K562 (cell line): Measurements from ENCODE around the gene PRPS2. TPM values are rescaled to one million over a fixed set of nuclear protein-coding genes. Genes with fewer than 3 reads are reported as not detected.

Experiments used
- CBX3 ChIP-seq, 2 experiments: IDR thresholded peaks; 1 replicate in 1 of 2; 2 replicates in 1 of 2; pipeline ENCODE4 v1.6.1; 2012; ENCODE audit warnings: inconsistent platforms in 2 of 2, low read length in 2 of 2, borderline replicate concordance in 1 of 2, control low read depth in 1 of 2
- CREB1 ChIP-seq, 2 experiments: sonication (generic) in 1 of 2; formaldehyde crosslinking in 1 of 2; IDR thresholded peaks; 2 replicates each; pipeline versions ENCODE4 v1.6.1 to v1.8.0; 2012 to 2022; ENCODE audit warnings: inconsistent platforms in 1 of 2, mild to moderate bottlenecking in 1 of 2, missing genetic modification reagents in 1 of 2, moderate library complexity in 1 of 2
- GTF2A2 ChIP-seq: IDR thresholded peaks from 2 replicates; pipeline ENCODE4 v1.6.1; 2016; ENCODE audit warnings: mild to moderate bottlenecking, missing genetic modification characterization, missing compliant biosample characterization
- GTF2E2 ChIP-seq: fragments of 200-800 bp; sonication (Bioruptor generic); IDR thresholded peaks from 2 replicates; pipeline ENCODE4 v1.6.1; 2016; ENCODE audit warnings: missing genetic modification characterization, missing compliant biosample characterization
- IFI16 ChIP-seq: fragments of 250-450 bp; sonication (Bioruptor Pico); IDR thresholded peaks from 2 replicates; pipeline ENCODE4 v2.1.2; 2022; ENCODE audit warnings: mild to moderate bottlenecking, inconsistent platforms
- MAZ ChIP-seq, 2 experiments: fragments of 450-650 bp in 1 of 2; sonication (generic) in 1 of 2; formaldehyde crosslinking; IDR thresholded peaks in 1 of 2; conservative IDR thresholded peaks in 1 of 2; 2 replicates each; pipeline versions ENCODE4 v1.4.0 to v1.5.0; 2020; ENCODE audit warnings: mild to moderate bottlenecking in 1 of 2, missing genetic modification reagents in 1 of 2
- NCOA6 ChIP-seq: fragments of 450-650 bp; IDR thresholded peaks from 2 replicates; pipeline ENCODE4 v1.6.1; 2017; ENCODE audit warnings: mild to moderate bottlenecking
- RBFOX2 ChIP-seq: fragments of 200-400 bp; formaldehyde crosslinking; IDR thresholded peaks from 2 replicates; pipeline ENCODE4 v1.6.1; 2017; ENCODE audit warnings: low read depth, mild to moderate bottlenecking, low read length, moderate library complexity
- SAP30 ChIP-seq: fragments of 200-600 bp; sonication (generic); IDR thresholded peaks from 2 replicates; pipeline ENCODE4 v1.6.1; 2012; ENCODE audit warnings: borderline replicate concordance, low read depth, mild to moderate bottlenecking, moderate library complexity, low read length, control low read depth, inconsistent platforms; ENCODE audit not compliant: insufficient read depth, poor library complexity, severe bottlenecking
- U2AF2 ChIP-seq: fragments of 200-400 bp; formaldehyde crosslinking; optimal IDR thresholded peaks from 2 replicates; pipeline ENCODE3; 2017; ENCODE audit warnings: low read depth, mild to moderate bottlenecking, low read length
- ZNF12 ChIP-seq: sonication (generic); formaldehyde crosslinking; IDR thresholded peaks from 2 replicates; pipeline ENCODE4 v1.4.0; 2020; ENCODE audit warnings: mild to moderate bottlenecking, missing genetic modification reagents
- ZNF347 ChIP-seq: fragments of 450-650 bp; formaldehyde crosslinking; IDR thresholded peaks from 2 replicates; pipeline ENCODE4 v1.4.0; 2020; ENCODE audit warnings: low read depth, mild to moderate bottlenecking, moderate library complexity
- polyA plus RNA-seq, 8 experiments: library from polyadenylated mRNA; depleted of rRNA in 4 of 8; stranded (reverse) in 5 of 8; unstranded in 3 of 8; fragments of >200 nt; fragmentation: Nextera tagmentation in 2 of 8; fragmentation: Illumina TruSeq in 1 of 8; extraction: Ambion mirVana in 2 of 8; extraction: Trizol in 1 of 8; gene quantifications; 2 replicates each; pipeline versions ENCODE4 v1.2.1 to v1.2.3, GENCODE V29; 2011 to 2014; ENCODE audit warnings: inconsistent platforms in 1 of 8, missing spikeins in 1 of 8
- total RNA-seq, 7 experiments: library from RNA; depleted of rRNA in 6 of 7; stranded (reverse); fragments of >200 nt in 6 of 7; fragmentation: Illumina TruSeq in 2 of 7; extraction: Trizol in 2 of 7; gene quantifications; 2 replicates each; pipeline versions ENCODE4 v1.2.1 to v1.2.3, GENCODE V29; 2011 to 2021; ENCODE audit warnings: low replicate concordance in 1 of 7
- TF ChIP-seq, protein P1 (sequence below): fragments of 200-600 bp; sonication (generic); IDR thresholded peaks from one replicate; pipeline ENCODE4 v1.6.1; 2012; ENCODE audit warnings: mild to moderate bottlenecking, low read depth, low read length, inconsistent platforms
- TF ChIP-seq, protein P2 (sequence below): fragments of 250-450 bp; sonication (Bioruptor Pico); IDR thresholded peaks from 2 replicates; pipeline ENCODE4 v1.8.0; 2021; ENCODE audit warnings: borderline replicate concordance, mild to moderate bottlenecking, moderate library complexity; ENCODE audit not compliant: poor library complexity, severe bottlenecking

Gene PRPS2
- total and polyA plus RNA-seq, 9 of the 15 experiments (the other 6 are each of a cell fraction or from before 2014, with no cell fraction given): 50.3 to 85.0 (median 62.1) TPM

DNA sequence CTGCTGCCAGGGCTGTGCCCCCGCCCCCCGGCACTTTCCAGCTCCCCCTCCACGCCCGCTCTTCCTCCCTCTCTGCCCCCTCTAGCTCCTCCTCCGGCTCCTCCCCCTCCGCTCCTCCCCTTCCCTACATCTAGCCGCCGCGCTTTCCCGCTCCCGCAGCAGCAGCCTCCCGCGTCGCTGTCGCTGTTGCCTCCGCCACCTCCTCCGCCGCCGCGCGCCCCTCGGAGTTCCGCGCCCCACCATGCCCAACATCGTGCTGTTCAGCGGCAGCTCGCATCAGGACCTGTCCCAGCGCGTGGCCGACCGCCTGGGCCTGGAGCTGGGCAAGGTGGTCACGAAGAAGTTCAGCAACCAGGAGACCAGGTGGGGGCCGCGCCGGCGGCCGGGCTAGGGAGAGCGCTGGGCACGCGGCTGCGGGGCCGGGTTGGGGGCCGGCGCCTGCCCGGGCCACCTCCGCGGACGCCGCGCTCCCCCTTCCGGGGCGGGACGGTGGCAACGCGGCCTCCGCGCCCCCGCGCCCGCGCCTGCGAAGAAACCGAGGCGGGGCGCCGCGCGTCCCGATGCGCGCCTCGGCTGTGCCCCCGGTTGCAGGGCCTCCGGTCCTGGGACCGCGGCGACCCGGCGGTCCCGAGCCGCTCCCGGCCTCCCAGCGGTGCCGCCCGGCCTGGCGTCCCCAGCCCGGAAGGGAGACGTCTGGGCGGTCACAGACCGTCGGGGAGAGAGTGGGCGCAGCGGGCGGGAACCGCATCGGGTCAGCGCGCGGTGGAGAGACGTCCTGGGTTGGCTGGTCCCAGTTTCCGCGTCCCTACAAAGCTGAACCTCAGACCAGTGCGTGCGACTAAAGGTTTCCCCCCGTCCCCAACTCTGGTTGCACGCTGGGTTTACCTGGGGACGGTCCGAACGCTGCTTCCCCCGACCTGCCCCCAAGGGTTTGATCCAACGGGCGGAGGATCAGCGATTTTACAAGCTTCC is at the start of gene PRPS2 (continued):
- TF ChIP-seq, protein P1, sequence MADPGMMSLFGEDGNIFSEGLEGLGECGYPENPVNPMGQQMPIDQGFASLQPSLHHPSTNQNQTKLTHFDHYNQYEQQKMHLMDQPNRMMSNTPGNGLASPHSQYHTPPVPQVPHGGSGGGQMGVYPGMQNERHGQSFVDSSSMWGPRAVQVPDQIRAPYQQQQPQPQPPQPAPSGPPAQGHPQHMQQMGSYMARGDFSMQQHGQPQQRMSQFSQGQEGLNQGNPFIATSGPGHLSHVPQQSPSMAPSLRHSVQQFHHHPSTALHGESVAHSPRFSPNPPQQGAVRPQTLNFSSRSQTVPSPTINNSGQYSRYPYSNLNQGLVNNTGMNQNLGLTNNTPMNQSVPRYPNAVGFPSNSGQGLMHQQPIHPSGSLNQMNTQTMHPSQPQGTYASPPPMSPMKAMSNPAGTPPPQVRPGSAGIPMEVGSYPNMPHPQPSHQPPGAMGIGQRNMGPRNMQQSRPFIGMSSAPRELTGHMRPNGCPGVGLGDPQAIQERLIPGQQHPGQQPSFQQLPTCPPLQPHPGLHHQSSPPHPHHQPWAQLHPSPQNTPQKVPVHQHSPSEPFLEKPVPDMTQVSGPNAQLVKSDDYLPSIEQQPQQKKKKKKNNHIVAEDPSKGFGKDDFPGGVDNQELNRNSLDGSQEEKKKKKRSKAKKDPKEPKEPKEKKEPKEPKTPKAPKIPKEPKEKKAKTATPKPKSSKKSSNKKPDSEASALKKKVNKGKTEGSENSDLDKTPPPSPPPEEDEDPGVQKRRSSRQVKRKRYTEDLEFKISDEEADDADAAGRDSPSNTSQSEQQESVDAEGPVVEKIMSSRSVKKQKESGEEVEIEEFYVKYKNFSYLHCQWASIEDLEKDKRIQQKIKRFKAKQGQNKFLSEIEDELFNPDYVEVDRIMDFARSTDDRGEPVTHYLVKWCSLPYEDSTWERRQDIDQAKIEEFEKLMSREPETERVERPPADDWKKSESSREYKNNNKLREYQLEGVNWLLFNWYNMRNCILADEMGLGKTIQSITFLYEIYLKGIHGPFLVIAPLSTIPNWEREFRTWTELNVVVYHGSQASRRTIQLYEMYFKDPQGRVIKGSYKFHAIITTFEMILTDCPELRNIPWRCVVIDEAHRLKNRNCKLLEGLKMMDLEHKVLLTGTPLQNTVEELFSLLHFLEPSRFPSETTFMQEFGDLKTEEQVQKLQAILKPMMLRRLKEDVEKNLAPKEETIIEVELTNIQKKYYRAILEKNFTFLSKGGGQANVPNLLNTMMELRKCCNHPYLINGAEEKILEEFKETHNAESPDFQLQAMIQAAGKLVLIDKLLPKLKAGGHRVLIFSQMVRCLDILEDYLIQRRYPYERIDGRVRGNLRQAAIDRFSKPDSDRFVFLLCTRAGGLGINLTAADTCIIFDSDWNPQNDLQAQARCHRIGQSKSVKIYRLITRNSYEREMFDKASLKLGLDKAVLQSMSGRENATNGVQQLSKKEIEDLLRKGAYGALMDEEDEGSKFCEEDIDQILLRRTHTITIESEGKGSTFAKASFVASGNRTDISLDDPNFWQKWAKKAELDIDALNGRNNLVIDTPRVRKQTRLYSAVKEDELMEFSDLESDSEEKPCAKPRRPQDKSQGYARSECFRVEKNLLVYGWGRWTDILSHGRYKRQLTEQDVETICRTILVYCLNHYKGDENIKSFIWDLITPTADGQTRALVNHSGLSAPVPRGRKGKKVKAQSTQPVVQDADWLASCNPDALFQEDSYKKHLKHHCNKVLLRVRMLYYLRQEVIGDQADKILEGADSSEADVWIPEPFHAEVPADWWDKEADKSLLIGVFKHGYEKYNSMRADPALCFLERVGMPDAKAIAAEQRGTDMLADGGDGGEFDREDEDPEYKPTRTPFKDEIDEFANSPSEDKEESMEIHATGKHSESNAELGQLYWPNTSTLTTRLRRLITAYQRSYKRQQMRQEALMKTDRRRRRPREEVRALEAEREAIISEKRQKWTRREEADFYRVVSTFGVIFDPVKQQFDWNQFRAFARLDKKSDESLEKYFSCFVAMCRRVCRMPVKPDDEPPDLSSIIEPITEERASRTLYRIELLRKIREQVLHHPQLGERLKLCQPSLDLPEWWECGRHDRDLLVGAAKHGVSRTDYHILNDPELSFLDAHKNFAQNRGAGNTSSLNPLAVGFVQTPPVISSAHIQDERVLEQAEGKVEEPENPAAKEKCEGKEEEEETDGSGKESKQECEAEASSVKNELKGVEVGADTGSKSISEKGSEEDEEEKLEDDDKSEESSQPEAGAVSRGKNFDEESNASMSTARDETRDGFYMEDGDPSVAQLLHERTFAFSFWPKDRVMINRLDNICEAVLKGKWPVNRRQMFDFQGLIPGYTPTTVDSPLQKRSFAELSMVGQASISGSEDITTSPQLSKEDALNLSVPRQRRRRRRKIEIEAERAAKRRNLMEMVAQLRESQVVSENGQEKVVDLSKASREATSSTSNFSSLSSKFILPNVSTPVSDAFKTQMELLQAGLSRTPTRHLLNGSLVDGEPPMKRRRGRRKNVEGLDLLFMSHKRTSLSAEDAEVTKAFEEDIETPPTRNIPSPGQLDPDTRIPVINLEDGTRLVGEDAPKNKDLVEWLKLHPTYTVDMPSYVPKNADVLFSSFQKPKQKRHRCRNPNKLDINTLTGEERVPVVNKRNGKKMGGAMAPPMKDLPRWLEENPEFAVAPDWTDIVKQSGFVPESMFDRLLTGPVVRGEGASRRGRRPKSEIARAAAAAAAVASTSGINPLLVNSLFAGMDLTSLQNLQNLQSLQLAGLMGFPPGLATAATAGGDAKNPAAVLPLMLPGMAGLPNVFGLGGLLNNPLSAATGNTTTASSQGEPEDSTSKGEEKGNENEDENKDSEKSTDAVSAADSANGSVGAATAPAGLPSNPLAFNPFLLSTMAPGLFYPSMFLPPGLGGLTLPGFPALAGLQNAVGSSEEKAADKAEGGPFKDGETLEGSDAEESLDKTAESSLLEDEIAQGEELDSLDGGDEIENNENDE: no peak
- TF ChIP-seq ZNF347 (CRISPR knock-in tag): no peak
- TF ChIP-seq IFI16 (CRISPR knock-in tag): no peak
- TF ChIP-seq SAP30: peak; percentile 65
- no peak for TF ChIP-seq CREB1 (IDR thresholded peaks at IDR 0.05)
- no peak for TF ChIP-seq CREB1 (CRISPR knock-in tag; IDR thresholded peaks at IDR 0.05)
- TF ChIP-seq RBFOX2: peak; percentile 85
- TF ChIP-seq NCOA6: peak; percentile 77
- TF ChIP-seq U2AF2: no peak
- TF ChIP-seq, protein P2, sequence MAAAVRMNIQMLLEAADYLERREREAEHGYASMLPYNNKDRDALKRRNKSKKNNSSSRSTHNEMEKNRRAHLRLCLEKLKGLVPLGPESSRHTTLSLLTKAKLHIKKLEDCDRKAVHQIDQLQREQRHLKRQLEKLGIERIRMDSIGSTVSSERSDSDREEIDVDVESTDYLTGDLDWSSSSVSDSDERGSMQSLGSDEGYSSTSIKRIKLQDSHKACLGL: no peak
- no peak for TF ChIP-seq CBX3 (IDR thresholded peaks at IDR 0.05; ENCODE audit: borderline replicate concordance in 1 of 2, low read length in 2 of 2)
- no peak for TF ChIP-seq GTF2A2 (tag)
- TF ChIP-seq ZNF12: no peak
- 0 out of 4 replicates have a peak, but pooled peaks of 1 of the 2 experiments have one; percentile 39 for TF ChIP-seq MAZ (CRISPR knock-in tag; conservative IDR thresholded peaks at IDR 0.05 in 1 of 2, IDR thresholded peaks at IDR 0.05 in 1 of 2)
- no peak for TF ChIP-seq GTF2E2
